HEK293T (cell line): ENCODE measurements around the gene RPL32.

ENCODE experiments used
- CTCF ChIA-PET: fragments of 350-600 bp; formaldehyde crosslinking; extraction: SDS; loops from one replicate; lab custom pipeline; 2021; ENCODE audit warnings: antibody characterized with exemption, inconsistent platforms; lab: Yijun Ruan, JAX
- POLR2A ChIA-PET: fragments of 350-600 bp; formaldehyde crosslinking; extraction: SDS; loops from one replicate; lab custom pipeline; 2020; ENCODE audit warnings: antibody characterized with exemption, inconsistent platforms; lab: Yijun Ruan, JAX
- DNase-seq: peaks from one replicate; pipeline ENCODE4 v3.0.0; 2012; ENCODE audit warnings: mixed read lengths; ENCODE audit errors: extremely low spot score
- ARNT ChIP-seq: fragments of 450-650 bp; IDR thresholded peaks from 2 replicates; pipeline ENCODE4 v1.6.1; 2017; ENCODE audit warnings: mild to moderate bottlenecking
- BHLHE40 ChIP-seq: fragments of 450-650 bp; IDR thresholded peaks from 2 replicates; pipeline ENCODE4 v1.6.1; 2016; ENCODE audit warnings: mild to moderate bottlenecking, moderate library complexity, borderline replicate concordance
- CTBP1 ChIP-seq: fragments of 450-650 bp; IDR thresholded peaks from 2 replicates; pipeline ENCODE4 v1.6.1; 2016; ENCODE audit warnings: borderline replicate concordance
- ELF4 ChIP-seq: fragments of 450-650 bp; IDR thresholded peaks from 2 replicates; pipeline ENCODE4 v1.6.1; 2017; ENCODE audit warnings: antibody characterized with exemption
- FOXA1 ChIP-seq: fragments of 450-650 bp; IDR thresholded peaks from 2 replicates; pipeline ENCODE4 v1.6.1; 2016; ENCODE audit warnings: mild to moderate bottlenecking
- FOXK2 ChIP-seq: fragments of 450-650 bp; IDR thresholded peaks from 2 replicates; pipeline ENCODE4 v1.6.1; 2016; ENCODE audit warnings: mild to moderate bottlenecking
- FOXM1 ChIP-seq: fragments of 450-650 bp; IDR thresholded peaks from 2 replicates; pipeline ENCODE4 v1.6.1; 2017; ENCODE audit warnings: mild to moderate bottlenecking, borderline replicate concordance
- HDGF ChIP-seq: fragments of 450-650 bp; IDR thresholded peaks from 2 replicates; pipeline ENCODE4 v1.6.1; 2017; ENCODE audit warnings: antibody characterized with exemption, borderline replicate concordance
- L3MBTL2 ChIP-seq: fragments of 450-650 bp; conservative IDR thresholded peaks from 2 replicates; pipeline ENCODE4 v1.6.1; 2016; ENCODE audit warnings: mild to moderate bottlenecking
- LEF1 ChIP-seq: fragments of 450-650 bp; IDR thresholded peaks from 2 replicates; pipeline ENCODE4 v1.6.1; 2017; ENCODE audit warnings: mild to moderate bottlenecking, borderline replicate concordance
- NFRKB ChIP-seq: fragments of 450-650 bp; IDR thresholded peaks from 2 replicates; pipeline ENCODE4 v1.6.1; 2016; ENCODE audit warnings: mild to moderate bottlenecking, moderate library complexity
- SP1 ChIP-seq: fragments of 450-650 bp; IDR thresholded peaks from 2 replicates; pipeline ENCODE4 v1.6.1; 2017
- SUZ12 ChIP-seq: fragments of 450-650 bp; IDR thresholded peaks from 2 replicates; pipeline ENCODE4 v1.6.1; 2016; ENCODE audit warnings: mild to moderate bottlenecking
- TARDBP ChIP-seq: fragments of 450-650 bp; IDR thresholded peaks from 2 replicates; pipeline ENCODE4 v1.6.1; 2016
- ZNF384 ChIP-seq: fragments of 450-650 bp; IDR thresholded peaks from 2 replicates; pipeline ENCODE4 v1.6.1; 2016
- TF ChIP-seq, protein P1 (sequence below): fragments of 450-650 bp; IDR thresholded peaks from 2 replicates; pipeline ENCODE4 v1.6.1; 2016

The RPL32 gene

DNA sequence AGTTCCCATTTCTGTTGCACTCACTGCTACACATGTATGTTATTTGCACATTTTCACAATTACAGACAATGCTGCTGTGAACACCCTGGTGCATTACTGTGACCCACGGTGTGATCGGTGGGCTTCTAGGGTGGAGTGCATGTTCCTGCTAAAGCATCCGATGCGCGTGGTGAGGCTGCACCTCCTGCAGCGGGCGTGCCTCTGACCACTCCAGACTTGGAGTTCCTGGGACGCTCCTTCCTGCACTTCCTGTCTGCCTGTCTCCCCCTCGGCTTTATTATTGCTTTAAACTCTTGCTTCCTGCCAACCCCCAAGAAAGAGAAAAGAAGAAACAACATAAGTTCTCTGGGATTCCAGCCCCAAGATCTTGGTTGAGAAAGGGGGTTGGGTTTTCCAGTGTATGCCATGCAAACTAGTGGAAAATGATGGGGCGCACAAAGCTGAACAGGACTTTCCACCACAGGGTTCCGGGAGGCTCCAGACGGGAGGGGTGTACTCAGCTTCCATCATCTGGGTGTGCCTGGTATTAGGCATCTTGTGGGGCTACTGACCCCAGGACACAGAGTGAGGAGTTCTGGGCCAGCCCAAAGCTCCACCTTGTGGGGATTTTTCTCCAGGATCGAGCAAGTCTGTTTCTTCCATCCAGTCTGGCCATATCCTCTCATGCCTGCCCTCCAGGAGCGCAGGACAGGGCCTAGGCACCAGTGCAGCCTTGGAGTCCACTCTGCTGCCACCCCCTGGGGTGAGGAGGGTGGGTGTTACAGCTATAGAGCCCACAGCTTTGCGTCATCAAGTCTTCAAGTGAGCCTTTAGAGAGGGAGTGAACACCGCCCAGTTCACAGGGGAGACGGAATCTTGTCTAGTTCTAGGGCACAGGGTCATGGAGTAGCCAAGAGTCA, 11.2 kb downstream of the RPL32 start:
- no peak for DNase-seq
- ChIA-PET CTCF (interaction anchor here (0.6 to 1.5 kb wide), 2 partner anchors 11 to 41 kb away, joined by 3 read pairs; partner anchors contain the start of gene RPL32), POLR2A (interaction anchor here (0.9 to 2.4 kb wide), 2 partner anchors 10 to 12 kb away, joined by 3 to 7 read pairs; partner anchors contain the start of gene RPL32)
- TF ChIP-seq CTBP1 (no peak), ZNF384 (no peak), NFRKB (no peak), ARNT (no peak), HDGF (no peak)

DNA sequence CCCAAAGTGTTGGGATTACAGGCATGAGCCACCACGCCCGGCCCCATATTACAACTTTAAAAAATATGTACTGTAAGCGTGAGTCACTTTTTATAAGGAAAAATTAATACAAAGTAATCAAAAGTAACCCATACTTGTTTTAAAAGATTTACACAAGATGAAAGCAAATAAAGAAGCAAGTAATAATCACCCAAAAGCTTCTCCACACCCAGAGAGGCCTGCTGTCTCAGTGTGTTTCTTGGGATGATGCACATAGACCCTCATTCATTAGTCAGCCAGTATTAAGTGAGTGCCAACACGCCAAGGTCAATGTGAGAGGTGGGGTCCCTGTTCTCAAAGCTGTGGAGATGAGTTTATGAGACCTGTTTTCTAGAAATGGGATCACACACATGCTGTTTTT, 12.0 kb downstream of the RPL32 start:
- CTCF ChIA-PET = no interaction called here
- no peak for TF ChIP-seq LEF1
- TF ChIP-seq, protein P1, sequence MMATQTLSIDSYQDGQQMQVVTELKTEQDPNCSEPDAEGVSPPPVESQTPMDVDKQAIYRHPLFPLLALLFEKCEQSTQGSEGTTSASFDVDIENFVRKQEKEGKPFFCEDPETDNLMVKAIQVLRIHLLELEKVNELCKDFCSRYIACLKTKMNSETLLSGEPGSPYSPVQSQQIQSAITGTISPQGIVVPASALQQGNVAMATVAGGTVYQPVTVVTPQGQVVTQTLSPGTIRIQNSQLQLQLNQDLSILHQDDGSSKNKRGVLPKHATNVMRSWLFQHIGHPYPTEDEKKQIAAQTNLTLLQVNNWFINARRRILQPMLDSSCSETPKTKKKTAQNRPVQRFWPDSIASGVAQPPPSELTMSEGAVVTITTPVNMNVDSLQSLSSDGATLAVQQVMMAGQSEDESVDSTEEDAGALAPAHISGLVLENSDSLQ = no peak
- TF ChIP-seq SP1 = no peak
- no peak for TF ChIP-seq BHLHE40
- TF ChIP-seq ZNF384 = no peak
- no peak for TF ChIP-seq FOXK2
- TF ChIP-seq TARDBP = no peak
- TF ChIP-seq FOXA1 = no peak
- no peak for TF ChIP-seq HDGF
- TF ChIP-seq ARNT = no peak
- TF ChIP-seq SUZ12 = no peak
- no peak for DNase-seq
- POLR2A ChIA-PET = interaction anchor here (2.4 kb wide), 1 partner anchor 12 kb away, joined by 7 read pairs; the partner anchor contains the start of gene RPL32

DNA sequence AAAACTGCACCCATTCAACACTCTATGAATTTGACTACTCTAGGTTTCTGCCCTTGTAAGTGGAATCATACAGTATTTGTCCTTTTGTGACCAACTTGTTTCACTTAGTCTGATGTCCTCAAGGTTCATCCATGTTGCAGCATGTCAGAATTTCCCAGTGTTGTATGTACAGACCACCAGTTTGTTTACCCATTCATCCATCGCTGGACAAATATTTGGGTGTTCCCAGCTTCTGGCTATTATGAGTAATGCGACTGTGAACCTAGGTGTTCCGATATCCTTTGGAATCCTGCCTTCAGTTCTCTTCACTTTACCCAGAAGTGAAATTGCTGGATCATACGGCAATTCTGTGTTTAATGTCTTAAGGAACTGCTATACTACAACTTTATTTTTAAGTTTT, 12.6 kb downstream of the RPL32 start:
- no peak for TF ChIP-seq CTBP1
- TF ChIP-seq FOXA1 = no peak
- no peak for TF ChIP-seq LEF1
- no peak for TF ChIP-seq HDGF
- no peak for TF ChIP-seq L3MBTL2
- no peak for TF ChIP-seq ARNT
- TF ChIP-seq ZNF384 = no peak
- TF ChIP-seq, protein P1 = no peak
- no peak for TF ChIP-seq FOXM1
- no peak for TF ChIP-seq BHLHE40
- no peak for TF ChIP-seq TARDBP
- no peak for TF ChIP-seq FOXK2
- no peak for TF ChIP-seq SUZ12
- no peak for TF ChIP-seq SP1
- no peak for TF ChIP-seq NFRKB
- TF ChIP-seq ELF4 = no peak
- ChIA-PET POLR2A (no interaction called here), CTCF (no interaction called here)
- no peak for DNase-seq

DNA sequence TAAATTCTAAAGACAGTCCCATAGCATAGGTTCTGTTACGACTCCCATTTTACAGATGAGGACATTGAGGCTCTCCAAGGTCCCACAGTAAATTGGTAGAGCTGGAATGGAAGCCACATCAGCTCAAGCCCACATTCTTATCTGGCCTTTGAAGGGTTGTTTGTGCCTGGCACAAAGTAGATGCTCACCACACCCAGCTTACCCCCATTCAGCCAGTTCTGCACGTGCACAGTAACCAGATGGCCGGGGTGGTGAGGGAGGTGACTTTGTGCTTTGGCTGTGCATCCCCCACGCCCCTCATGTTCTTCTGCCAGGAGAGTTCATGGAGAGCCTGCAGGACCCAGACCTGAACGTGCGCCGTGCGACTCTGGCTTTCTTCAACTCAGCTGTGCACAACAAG, 16.2 kb downstream of the RPL32 start:
- ChIA-PET CTCF (no interaction called here), POLR2A (no interaction called here)
- no peak for DNase-seq
- TF ChIP-seq FOXK2 (no peak), BHLHE40 (no peak), CTBP1 (no peak), TARDBP (no peak), HDGF (no peak), SUZ12 (no peak)

DNA sequence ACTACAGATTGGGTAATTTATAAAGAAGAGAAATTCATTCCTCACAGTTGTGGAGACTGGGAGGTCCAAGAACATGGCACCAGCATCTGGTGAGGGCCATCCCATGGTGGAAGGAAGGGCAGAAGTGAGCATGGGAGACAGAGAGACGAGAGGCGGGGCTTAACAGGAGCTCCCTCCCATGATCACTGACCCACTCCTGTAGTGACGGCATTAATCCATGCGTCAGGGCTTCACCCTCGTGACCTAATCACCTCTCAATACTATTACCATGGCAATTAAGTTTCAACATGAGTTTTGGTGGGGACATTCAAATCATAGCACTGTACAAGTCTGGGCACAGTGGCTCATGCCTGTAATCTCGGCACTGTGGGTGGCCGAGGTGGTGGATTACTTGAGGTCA, 17.1 kb downstream of the RPL32 start:
- POLR2A ChIA-PET = no interaction called here
- DNase-seq = no peak
- CTCF ChIA-PET = no interaction called here
- TF ChIP-seq NFRKB (no peak), L3MBTL2 (no peak), FOXM1 (no peak), SUZ12 (no peak), ELF4 (no peak), FOXA1 (no peak), HDGF (no peak), ZNF384 (no peak), LEF1 (no peak), BHLHE40 (no peak), TARDBP (no peak), FOXK2 (no peak), SP1 (no peak), ARNT (no peak), CTBP1 (no peak)
- TF ChIP-seq, protein P1 = no peak
